ENCODE results near the gene MSLN.

Gene MSLN

DNA sequence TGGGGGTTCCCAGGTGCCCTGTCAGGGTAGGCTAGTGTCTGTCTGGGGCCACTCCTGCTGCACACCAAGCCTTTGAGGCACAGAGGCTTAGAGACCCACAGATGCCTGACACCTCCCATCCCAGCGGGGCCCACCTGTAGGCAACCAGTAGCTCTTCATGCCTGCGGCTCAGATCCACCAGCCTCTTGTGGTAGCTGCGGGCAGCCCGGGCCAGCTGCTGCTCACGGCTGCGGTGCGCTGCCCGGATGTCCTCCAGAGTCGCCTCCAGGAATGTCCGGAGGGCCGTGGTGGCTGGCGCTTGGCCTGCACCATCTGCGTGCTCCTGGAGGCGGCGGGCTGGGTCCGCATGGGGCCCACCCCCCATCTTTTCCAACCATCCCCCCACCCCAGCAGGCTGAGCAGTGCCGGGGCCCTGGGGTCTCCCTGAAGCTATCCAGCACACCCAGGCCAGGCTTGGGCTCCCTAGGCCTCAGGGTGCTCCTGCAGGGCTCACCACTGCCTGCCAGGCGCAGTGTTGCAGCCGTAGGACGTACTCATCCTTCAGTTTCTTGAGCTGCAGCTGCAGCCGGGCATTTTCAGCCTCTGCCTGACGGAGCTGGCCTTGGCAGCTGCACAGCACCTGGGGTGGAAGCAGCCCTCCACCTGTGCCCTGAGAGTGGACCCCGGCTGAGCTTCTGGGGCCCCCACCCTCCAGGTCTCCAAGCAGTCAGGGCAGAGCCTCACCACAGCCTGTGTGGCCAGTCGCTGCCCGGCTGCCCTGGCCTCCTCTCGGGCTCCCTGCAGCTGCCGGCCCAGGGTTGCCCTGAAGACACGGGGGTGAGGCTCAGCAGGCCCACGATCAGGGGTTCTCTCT, 36.1 kb upstream of the MSLN start:
- Histone ChIP-seq H3K27me3 (replicated peaks; ENCODE audit: control insufficient read depth, insufficient read depth, low read length) (no peaks in the 10 kb centered on the region), H3K4me3 (ENCODE audit: low read length) (no peak overlapping the region), H3K9ac (ENCODE audit: low read length) (no peak overlapping the region), H3K36me3 (ENCODE audit: control insufficient read depth, insufficient read depth, low read length, severe bottlenecking) (no peaks in the 10 kb centered on the region), H3K9me3 (ENCODE audit: control insufficient read depth, low read length) (no peaks in the 10 kb centered on the region), H3K4me1 (ENCODE audit: control insufficient read depth, insufficient read depth, low read length) (peaks cover 18% of the 10 kb centered on the region)
- DNase-seq (ENCODE audit: low read depth): no peak

DNA sequence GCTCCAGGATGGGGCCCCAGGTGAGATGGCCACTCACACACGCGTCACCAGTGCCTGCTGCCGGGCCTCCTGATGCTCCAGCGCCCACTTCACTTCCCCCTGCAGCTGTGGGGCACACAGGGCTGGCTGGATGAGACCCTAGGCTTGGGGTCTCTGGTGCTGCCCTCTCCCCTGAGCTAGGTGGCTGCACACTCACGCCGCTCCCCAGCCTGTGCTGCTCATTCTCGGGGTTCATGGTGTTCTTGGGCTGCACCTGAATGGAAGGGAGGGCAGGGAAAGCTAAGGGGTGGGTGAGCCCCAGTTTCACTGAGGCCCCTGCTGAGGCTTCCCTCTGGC, 35.5 kb upstream of the MSLN start:
- H3K9me3 ChIP-seq (ENCODE audit: control insufficient read depth, low read length): no peaks in the 10 kb centered on the region
- no peak overlapping the region for H3K9ac ChIP-seq (ENCODE audit: low read length)
- H3K27me3 ChIP-seq (replicated peaks; ENCODE audit: control insufficient read depth, insufficient read depth, low read length): no peaks in the 10 kb centered on the region
- no peaks in the 10 kb centered on the region for H3K36me3 ChIP-seq (ENCODE audit: control insufficient read depth, insufficient read depth, low read length, severe bottlenecking)
- H3K4me3 ChIP-seq (ENCODE audit: low read length): no peak overlapping the region
- peaks cover 15% of the 10 kb centered on the region for H3K4me1 ChIP-seq (ENCODE audit: control insufficient read depth, insufficient read depth, low read length)
- no peak for DNase-seq (ENCODE audit: low read depth)

DNA sequence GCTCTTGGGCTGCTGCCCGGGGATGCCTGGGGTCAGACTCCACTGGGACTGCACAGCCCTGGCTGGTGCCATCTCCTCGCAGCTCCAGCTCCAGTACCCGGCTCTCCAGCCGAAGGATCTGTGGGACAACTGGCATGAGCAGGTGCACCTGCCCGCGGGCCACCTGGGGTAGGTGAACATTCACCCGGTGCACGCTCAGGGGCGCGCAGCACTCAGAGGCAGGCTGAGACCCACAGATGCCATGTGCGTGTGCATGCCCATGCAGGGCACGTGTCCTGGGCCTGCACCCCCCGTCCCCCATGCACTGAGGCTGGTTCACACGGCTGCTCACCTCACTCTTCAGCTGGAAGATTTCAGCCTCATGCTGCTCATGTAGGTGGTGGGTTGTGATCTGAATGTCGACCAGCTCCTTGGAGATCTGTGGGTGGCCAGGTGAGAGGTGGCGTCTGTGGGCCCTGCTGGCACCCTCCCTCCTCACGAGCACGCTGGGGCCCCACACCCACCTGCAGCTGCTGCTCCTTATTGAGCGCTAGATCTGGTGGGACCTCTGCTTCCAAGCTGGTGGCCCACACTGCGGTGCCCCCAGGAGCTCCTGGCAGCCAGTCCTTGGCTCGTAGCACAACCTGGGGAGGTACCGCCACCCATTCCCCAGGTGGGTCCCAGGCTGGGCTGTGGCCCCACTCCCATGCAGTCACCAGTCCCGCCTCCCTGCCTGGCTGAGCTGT, 34.9 kb upstream of the MSLN start:
- peaks cover 10% of the 10 kb centered on the region for H3K4me1 ChIP-seq (ENCODE audit: control insufficient read depth, insufficient read depth, low read length)
- no peak overlapping the region for H3K4me3 ChIP-seq (ENCODE audit: low read length)
- H3K9ac ChIP-seq (ENCODE audit: low read length): no peak overlapping the region
- H3K36me3 ChIP-seq (ENCODE audit: control insufficient read depth, insufficient read depth, low read length, severe bottlenecking): no peaks in the 10 kb centered on the region
- DNase-seq (ENCODE audit: low read depth): no peak
- no peaks in the 10 kb centered on the region for H3K27me3 ChIP-seq (replicated peaks; ENCODE audit: control insufficient read depth, insufficient read depth, low read length)
- H3K9me3 ChIP-seq (ENCODE audit: control insufficient read depth, low read length): no peaks in the 10 kb centered on the region

DNA sequence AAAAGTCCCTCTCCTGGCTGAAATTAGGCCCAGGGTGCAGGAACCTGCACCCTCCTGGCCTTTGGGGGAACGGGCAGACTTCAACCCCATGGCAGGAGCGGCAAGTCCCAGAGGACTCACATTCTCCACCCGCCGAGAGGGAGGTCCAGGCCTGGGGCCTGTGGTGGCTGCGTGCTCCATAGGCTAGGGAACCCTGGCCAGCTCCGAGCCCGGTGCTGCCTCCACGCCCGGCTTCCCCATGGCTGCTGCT, 34.4 kb upstream of the MSLN start:
- Histone ChIP-seq H3K9ac (ENCODE audit: low read length) (no peak overlapping the region), H3K27me3 (replicated peaks; ENCODE audit: control insufficient read depth, insufficient read depth, low read length) (no peaks in the 10 kb centered on the region), H3K4me1 (ENCODE audit: control insufficient read depth, insufficient read depth, low read length) (peaks cover 10% of the 10 kb centered on the region), H3K4me3 (ENCODE audit: low read length) (no peak overlapping the region), H3K9me3 (ENCODE audit: control insufficient read depth, low read length) (no peaks in the 10 kb centered on the region), H3K36me3 (ENCODE audit: control insufficient read depth, insufficient read depth, low read length, severe bottlenecking) (no peaks in the 10 kb centered on the region)
- no peak for DNase-seq (ENCODE audit: low read depth)

DNA sequence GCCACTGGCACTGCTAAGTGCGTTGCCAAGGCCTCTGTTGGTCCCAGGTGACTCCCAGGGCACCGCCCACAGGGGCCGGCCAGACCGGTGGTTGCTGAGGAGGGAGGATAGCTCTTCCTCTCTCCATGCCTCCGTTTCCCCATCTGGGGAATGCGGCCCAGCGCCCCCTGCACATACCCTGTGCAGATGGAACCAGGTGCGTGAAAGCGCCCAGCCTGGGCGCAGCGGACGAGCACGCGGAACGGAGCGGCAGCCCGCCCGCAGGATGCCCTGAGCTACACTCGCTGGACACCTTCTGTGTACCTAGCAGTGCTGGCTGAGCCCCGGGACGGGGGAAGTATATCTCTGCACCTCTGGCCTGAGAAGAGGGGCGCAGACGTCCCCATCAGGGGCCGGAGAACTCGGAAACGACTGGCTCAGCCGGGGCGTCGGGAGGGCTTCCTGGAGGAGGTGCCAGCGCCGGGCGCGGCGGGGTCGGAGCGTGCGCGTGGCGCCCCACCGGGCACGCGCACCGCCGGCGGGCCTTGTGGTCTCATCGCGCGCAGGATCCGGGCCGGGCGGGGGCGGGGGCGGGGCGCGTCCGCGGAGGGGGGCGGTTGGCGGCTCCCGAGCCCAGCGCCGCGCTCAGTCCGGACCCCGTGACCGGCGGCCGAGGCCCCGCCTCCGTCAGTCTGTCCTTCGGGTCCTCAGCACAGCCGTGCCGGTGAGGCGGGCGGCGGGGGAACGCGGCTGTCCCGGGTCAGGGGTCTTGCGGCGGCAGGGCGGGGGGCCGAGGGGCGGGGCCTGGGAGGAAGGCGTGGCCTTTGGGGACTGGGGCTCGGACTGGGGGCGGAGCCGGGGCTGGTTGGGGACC, 33.9 kb upstream of the MSLN start, which contains the start of the genes CCDC78 and HAGHL:
Gene CCDC78, minus strand, starts transcription at position 6 of the 853 bp plus-strand sequence. CDS start 76 bp downstream, outside the sequence.
Gene HAGHL, plus strand, starts transcription at position 669 of the 853 bp plus-strand sequence. CDS start 404 bp downstream, outside the sequence.
- H3K27me3 ChIP-seq (replicated peaks; ENCODE audit: control insufficient read depth, insufficient read depth, low read length): no peaks in the 10 kb centered on the region
- no peaks in the 10 kb centered on the region for H3K9me3 ChIP-seq (ENCODE audit: control insufficient read depth, low read length)
- H3K4me1 ChIP-seq (ENCODE audit: control insufficient read depth, insufficient read depth, low read length): peaks cover 8% of the 10 kb centered on the region
- H3K4me3 ChIP-seq (ENCODE audit: low read length): peak within 1 kb of the TSS; percentile 79
- peak within 1 kb of the TSS; percentile 86 for H3K9ac ChIP-seq (ENCODE audit: low read length)
- no peaks in the 10 kb centered on the region for H3K36me3 ChIP-seq (ENCODE audit: control insufficient read depth, insufficient read depth, low read length, severe bottlenecking)
- peak; percentile 79 for DNase-seq (ENCODE audit: low read depth)

DNA sequence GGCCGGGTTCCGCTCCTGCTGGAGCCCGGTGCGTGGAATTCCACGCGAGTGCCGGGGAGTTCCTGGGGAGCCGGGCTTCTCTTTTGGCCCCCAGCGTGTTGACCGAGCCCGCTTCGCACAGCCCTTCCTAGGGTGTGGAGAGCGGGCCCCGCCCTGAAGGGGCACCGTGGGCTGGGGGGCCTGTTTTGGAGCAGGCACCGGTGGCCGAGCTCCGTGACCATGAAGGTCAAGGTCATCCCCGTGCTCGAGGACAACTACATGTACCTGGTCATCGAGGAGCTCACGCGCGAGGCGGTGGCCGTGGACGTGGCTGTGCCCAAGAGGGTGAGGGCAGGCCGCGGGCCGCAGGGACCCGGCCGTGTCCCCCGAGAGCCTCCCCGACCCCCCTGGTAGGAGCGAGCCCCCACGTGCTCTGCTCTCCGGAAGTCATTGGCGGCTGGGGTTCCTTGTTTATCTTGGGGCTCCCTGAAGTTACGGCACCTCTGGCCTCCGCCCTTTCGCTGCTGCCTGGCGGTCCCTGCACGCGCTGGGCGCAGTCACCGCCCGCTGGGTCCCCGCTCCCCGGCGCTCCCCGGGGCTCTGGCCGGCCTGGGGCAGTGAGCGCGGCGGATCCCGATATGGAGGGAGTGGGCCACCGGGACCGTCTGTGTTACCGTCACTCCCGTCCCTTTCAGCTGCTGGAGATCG, 33.1 kb upstream of the MSLN start:
- Histone ChIP-seq H3K9me3 (ENCODE audit: control insufficient read depth, low read length) (no peaks in the 10 kb centered on the region), H3K9ac (ENCODE audit: low read length) (peak overlapping the region; percentile 86), H3K4me1 (ENCODE audit: control insufficient read depth, insufficient read depth, low read length) (peaks cover 6% of the 10 kb centered on the region), H3K27me3 (replicated peaks; ENCODE audit: control insufficient read depth, insufficient read depth, low read length) (no peaks in the 10 kb centered on the region), H3K4me3 (ENCODE audit: low read length) (peak overlapping the region; percentile 79), H3K36me3 (ENCODE audit: control insufficient read depth, insufficient read depth, low read length, severe bottlenecking) (no peaks in the 10 kb centered on the region)
- DNase-seq (ENCODE audit: low read depth): peak; percentile 44

DNA sequence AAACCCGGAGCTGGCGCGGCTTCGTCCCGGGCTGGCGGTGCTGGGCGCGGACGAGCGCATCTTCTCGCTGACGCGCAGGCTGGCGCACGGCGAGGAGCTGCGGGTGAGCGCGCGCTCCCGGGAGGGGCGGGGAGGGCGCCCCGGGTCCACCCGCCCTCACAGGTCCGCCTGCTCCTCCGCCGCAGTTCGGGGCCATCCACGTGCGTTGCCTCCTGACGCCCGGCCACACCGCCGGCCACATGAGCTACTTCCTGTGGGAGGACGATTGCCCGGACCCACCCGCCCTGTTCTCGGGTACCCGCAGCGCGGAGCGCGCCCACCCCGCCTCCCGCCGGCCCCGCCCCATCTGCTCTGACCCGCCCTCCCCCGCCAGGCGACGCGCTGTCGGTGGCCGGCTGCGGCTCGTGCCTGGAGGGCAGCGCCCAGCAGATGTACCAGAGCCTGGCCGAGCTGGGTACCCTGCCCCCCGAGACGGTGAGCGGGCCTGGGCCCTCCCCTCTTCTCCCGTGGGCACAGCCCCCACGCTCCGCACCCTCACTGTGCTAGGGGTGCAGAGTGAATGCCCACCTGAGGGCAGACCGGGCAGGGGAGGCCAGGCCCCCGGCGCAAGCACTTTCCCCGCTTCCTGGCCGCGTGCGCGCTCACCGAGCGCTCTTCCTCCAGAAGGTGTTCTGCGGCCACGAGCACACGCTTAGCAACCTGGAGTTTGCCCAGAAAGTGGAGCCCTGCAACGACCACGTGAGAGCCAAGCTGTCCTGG, 32.2 kb upstream of the MSLN start:
- DNase-seq (ENCODE audit: low read depth): peak; percentile 79
- Histone ChIP-seq H3K4me1 (ENCODE audit: control insufficient read depth, insufficient read depth, low read length) (peaks cover 6% of the 10 kb centered on the region), H3K9ac (ENCODE audit: low read length) (peak overlapping the region; percentile 68), H3K9me3 (ENCODE audit: control insufficient read depth, low read length) (no peaks in the 10 kb centered on the region), H3K36me3 (ENCODE audit: control insufficient read depth, insufficient read depth, low read length, severe bottlenecking) (peaks cover 6% of the 10 kb centered on the region), H3K27me3 (replicated peaks; ENCODE audit: control insufficient read depth, insufficient read depth, low read length) (no peaks in the 10 kb centered on the region), H3K4me3 (ENCODE audit: low read length) (peak overlapping the region; percentile 68)

DNA sequence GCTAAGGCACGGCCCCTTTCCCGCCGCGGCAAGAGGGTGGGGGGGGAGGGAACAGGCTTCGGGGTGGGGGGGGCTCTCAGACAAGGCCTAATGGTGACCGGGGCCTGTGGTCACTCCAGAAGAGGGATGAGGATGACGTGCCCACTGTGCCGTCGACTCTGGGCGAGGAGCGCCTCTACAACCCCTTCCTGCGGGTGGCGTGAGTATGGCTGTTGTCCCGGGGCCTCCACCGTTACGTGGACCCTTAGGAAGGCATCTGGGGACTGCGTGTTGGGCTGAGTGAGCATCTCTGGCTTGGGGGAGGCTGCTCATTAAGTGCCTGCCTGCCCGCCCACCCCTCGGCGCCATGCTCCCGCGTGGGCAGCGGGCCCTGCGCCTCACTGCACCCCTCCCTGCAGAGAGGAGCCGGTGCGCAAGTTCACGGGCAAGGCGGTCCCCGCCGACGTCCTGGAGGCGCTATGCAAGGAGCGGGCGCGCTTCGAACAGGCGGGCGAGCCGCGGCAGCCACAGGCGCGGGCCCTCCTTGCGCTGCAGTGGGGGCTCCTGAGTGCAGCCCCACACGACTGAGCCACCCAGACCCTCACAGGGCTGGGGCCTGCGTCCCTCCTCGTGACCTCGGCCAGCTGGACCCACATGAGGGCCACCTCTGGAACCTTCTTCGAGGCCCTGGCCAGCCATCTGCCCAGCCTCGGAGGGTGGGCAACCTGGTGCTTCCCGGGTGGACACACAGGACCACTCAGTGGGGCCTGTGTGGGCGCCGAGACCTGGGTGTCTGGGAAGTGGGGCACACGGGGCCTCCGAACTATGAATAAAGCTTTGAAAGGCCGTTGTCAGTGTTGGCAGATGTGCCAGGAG, 31.4 kb upstream of the MSLN start:
- Histone ChIP-seq H3K27me3 (replicated peaks; ENCODE audit: control insufficient read depth, insufficient read depth, low read length) (no peaks in the 10 kb centered on the region), H3K9me3 (ENCODE audit: control insufficient read depth, low read length) (no peaks in the 10 kb centered on the region), H3K9ac (ENCODE audit: low read length) (no peak overlapping the region), H3K4me1 (ENCODE audit: control insufficient read depth, insufficient read depth, low read length) (peaks cover 6% of the 10 kb centered on the region), H3K36me3 (ENCODE audit: control insufficient read depth, insufficient read depth, low read length, severe bottlenecking) (peaks cover 13% of the 10 kb centered on the region), H3K4me3 (ENCODE audit: low read length) (peak overlapping the region; percentile 68)
- DNase-seq (ENCODE audit: low read depth): no peak

DNA sequence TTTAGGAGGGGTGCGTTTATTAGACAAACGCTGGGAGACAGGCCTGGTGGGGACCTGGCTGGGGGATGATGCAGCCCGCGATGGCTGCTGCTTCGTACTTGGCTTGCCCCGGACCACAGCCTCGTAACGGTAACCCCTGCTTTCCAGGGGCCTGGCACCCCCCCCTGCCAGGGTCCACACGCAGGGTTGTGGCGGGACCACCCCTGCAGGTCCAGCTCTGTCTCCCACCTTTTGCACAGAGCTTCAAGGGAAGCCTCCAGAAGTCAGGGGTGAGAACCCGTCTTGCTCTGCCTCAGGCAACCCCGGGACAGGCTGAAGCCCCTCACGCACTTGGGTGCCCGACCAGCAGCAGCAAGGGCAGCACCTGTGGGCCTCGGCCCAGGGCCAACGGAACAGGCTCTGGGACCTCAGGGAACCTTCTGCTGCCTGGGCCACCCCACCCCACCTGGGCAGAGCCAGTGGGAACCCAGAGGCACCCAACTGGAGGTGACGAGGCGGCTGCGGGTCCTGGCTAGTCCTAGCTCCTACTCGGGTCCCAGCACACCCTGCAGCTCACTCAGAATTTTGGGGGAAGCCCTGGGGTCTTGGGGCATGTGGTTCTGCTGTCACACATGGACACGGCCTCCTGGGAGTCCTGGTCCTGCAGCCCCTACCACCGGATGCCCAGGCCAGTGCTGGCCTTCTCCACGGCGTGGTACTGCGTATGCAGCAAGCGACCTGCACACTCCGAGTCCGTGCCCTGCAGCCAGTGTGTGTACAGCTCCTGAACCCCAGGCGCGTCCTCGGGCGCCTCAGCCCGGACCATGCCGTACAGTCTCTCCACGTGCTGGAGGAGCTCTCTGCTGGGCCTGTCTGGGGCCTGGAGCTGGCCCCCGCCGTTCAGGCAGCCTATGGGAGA, 30.5 kb upstream of the MSLN start:
- H3K4me3 ChIP-seq (ENCODE audit: low read length): no peak overlapping the region
- no peak for DNase-seq (ENCODE audit: low read depth)
- no peaks in the 10 kb centered on the region for H3K27me3 ChIP-seq (replicated peaks; ENCODE audit: control insufficient read depth, insufficient read depth, low read length)

More for the DNA sequence above, 30.5 kb upstream of the MSLN start:
- no peak overlapping the region for H3K9ac ChIP-seq (ENCODE audit: low read length)
- no peaks in the 10 kb centered on the region for H3K9me3 ChIP-seq (ENCODE audit: control insufficient read depth, low read length)
- H3K4me1 ChIP-seq (ENCODE audit: control insufficient read depth, insufficient read depth, low read length): peaks cover 6% of the 10 kb centered on the region
- peaks cover 21% of the 10 kb centered on the region for H3K36me3 ChIP-seq (ENCODE audit: control insufficient read depth, insufficient read depth, low read length, severe bottlenecking)

Measured in adipocyte (in vitro differentiated cells).